Duodenal mucosa (tissue), 2 donors: ENCODE data around the gene ENO2.
A peak's percentile ranks its signal among the peaks of the same experiment; 100 is the strongest.

Experiments used
- H3K27ac ChIP-seq: one replicate; pipeline ENCODE4 v1.7.0; 2013; ENCODE audit warnings: low read depth, low read length
- H3K27me3 ChIP-seq, 2 donors: one replicate each; pipeline ENCODE4 v1.7.0; 2013; ENCODE audit warnings: low read length in 2 of 2, control low read depth in 1 of 2; ENCODE audit not compliant: insufficient read depth in 2 of 2, control insufficient read depth in 1 of 2
- H3K36me3 ChIP-seq, 2 donors: one replicate each; pipeline ENCODE4 v1.7.0; 2013; ENCODE audit warnings: low read length in 2 of 2, control low read depth in 1 of 2; ENCODE audit not compliant: insufficient read depth in 2 of 2, control insufficient read depth in 1 of 2
- H3K4me1 ChIP-seq, 2 donors: one replicate each; pipeline ENCODE4 v1.7.0; 2013; ENCODE audit warnings: low read length in 2 of 2, control low read depth in 1 of 2; ENCODE audit not compliant: insufficient read depth in 2 of 2, control insufficient read depth in 1 of 2
- H3K4me3 ChIP-seq, 2 donors: one replicate each; pipeline ENCODE4 v1.7.0; 2013; ENCODE audit warnings: low read length in 2 of 2, low read depth in 1 of 2
- H3K9ac ChIP-seq, 2 donors: one replicate each; pipeline ENCODE4 v1.7.0; 2013; ENCODE audit warnings: low read length in 2 of 2, low read depth in 1 of 2
- H3K9me3 ChIP-seq, 2 donors: one replicate each; pipeline ENCODE4 v1.7.0; 2013; ENCODE audit warnings: low read length in 2 of 2, control low read depth in 1 of 2; ENCODE audit not compliant: control insufficient read depth in 1 of 2

Gene ENO2

GRCh38 chr12:6970096-6970527 lies 55.7 kb downstream of the ENO2 start:
- Histone ChIP-seq H3K4me1 (peaks cover 43 to 58% of the 10 kb centered on the region in 2 donors), H3K4me3 (peak overlapping the region; percentile 93 to 100), H3K9me3 (no peaks in the 10 kb centered on the region), H3K27ac (peak overlapping the region; percentile 84), H3K36me3 (peaks cover 36 to 53% of the 10 kb centered on the region in 2 donors), H3K27me3 (no peaks in the 10 kb centered on the region), H3K9ac (peak overlapping the region; percentile 90 to 94)
